ENCODE measurements around the gene ZNF700.
"Not testable (repeated sequence)": the region's sequence is repeated elsewhere in the genome, so short reads cannot be mapped to it uniquely, and the experiment has no call there.

DNA sequence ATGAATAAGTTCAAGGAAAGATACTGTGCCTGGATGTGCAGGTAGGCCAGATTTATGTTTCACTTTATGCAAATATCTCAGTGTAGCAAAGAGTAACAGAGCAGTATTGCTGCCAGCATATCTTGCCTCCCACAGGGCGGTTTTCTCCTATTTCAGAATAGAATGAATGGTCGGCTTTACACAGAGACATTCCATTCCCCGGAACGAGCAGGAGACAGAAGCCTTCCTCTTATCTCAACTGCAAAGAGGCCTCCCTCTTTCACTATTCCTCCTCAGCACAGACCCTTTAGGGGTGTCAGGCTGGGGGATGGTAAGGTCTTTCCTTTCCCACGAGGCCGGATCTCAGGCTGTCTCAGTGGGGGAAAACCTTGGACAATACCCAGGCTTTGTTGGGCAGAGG, 35.0 kb upstream of the ZNF700 start:
- TF ChIP-seq CTCF (IDR thresholded peaks at IDR 0.05; ENCODE audit: extremely low read depth in 1 of 2, insufficient read depth in 1 of 2, low read depth in 1 of 2, low read length in 2 of 2); POLR2A (IDR thresholded peaks at IDR 0.05; ENCODE audit: low read depth, low read length): not testable (repeated sequence)

Data from endothelial cell of umbilical vein (primary cell).